Keratinocyte (primary cell): Measurements from ENCODE around the gene CCDC82. TPM values are rescaled to one million over a fixed set of nuclear protein-coding genes. Genes with fewer than 3 reads are reported as not detected.
A peak's percentile ranks its signal among the peaks of the same experiment; 100 is the strongest.

ENCODE experiments used
- DNase-seq: peaks from one replicate; pipeline ENCODE4 v3.0.0-alpha.2; 2011; ENCODE audit warnings: low read depth, missing footprints, low spot score
- FAIRE-seq: peaks from 2 replicates; lab custom pipeline; 2011; peaks lifted over from hg19 to GRCh38; lab: Jason Lieb, UNC
- H2AFZ ChIP-seq: 2 replicates; pipeline ENCODE4 v1.6.0; 2012; ENCODE audit warnings: low read length, control low read depth, inconsistent platforms; ENCODE audit not compliant: control insufficient read depth
- H3K27ac ChIP-seq: 2 replicates; pipeline ENCODE4 v1.5.1; 2011; ENCODE audit warnings: low read length; ENCODE audit not compliant: control insufficient read depth, insufficient read depth
- H3K27me3 ChIP-seq: 3 replicates; pipeline ENCODE4 v1.6.0; 2011; ENCODE audit warnings: low read length; ENCODE audit not compliant: control insufficient read depth, insufficient read depth; ENCODE audit errors: extremely low read depth
- H3K36me3 ChIP-seq, 2 experiments: 2 replicates in 1 of 2; 3 replicates in 1 of 2; pipeline ENCODE4 v1.5.1; 2011; ENCODE audit warnings: low read length in 2 of 2, mild to moderate bottlenecking in 1 of 2; ENCODE audit not compliant: control insufficient read depth in 2 of 2, insufficient read depth in 2 of 2; ENCODE audit errors: extremely low read depth in 1 of 2
- H3K4me1 ChIP-seq: 3 replicates; pipeline ENCODE4 v1.5.1; 2011; ENCODE audit warnings: low read length; ENCODE audit not compliant: control insufficient read depth, insufficient read depth; ENCODE audit errors: extremely low read depth
- H3K4me2 ChIP-seq: 3 replicates; pipeline ENCODE4 v1.6.0; 2011; ENCODE audit warnings: low read depth, low read length; ENCODE audit not compliant: control insufficient read depth, insufficient read depth; ENCODE audit errors: extremely low read depth
- H3K4me3 ChIP-seq, 3 experiments: fragments of 200-600 bp in 1 of 3; sonication (generic) in 1 of 3; 2 replicates in 2 of 3; 3 replicates in 1 of 3; pipeline ENCODE4 v1.5.1; 2011 to 2016; ENCODE audit warnings: low read length in 3 of 3, mild to moderate bottlenecking in 3 of 3, control low read depth in 2 of 3, inconsistent platforms in 1 of 3, low read depth in 1 of 3, mixed read lengths in 1 of 3, mixed run types in 1 of 3, moderate library complexity in 1 of 3; ENCODE audit not compliant: control insufficient read depth in 2 of 3, insufficient read depth in 2 of 3; ENCODE audit errors: extremely low read depth in 1 of 3
- H3K79me2 ChIP-seq: 2 replicates; pipeline ENCODE4 v1.6.0; 2012; ENCODE audit warnings: low read length; ENCODE audit not compliant: control insufficient read depth, insufficient read depth
- H3K9ac ChIP-seq: 3 replicates; pipeline ENCODE4 v1.6.0; 2011; ENCODE audit warnings: low read length; ENCODE audit not compliant: control insufficient read depth, insufficient read depth; ENCODE audit errors: extremely low read depth
- H3K9me1 ChIP-seq: 3 replicates; pipeline ENCODE4 v1.6.0; 2011; ENCODE audit warnings: low read length; ENCODE audit not compliant: control insufficient read depth, insufficient read depth; ENCODE audit errors: extremely low read depth
- H3K9me3 ChIP-seq: 2 replicates; pipeline ENCODE4 v1.5.1; 2012; ENCODE audit warnings: low read depth, low read length; ENCODE audit not compliant: control insufficient read depth
- H4K20me1 ChIP-seq: 3 replicates; pipeline ENCODE4 v1.6.0; 2011; ENCODE audit warnings: low read length; ENCODE audit not compliant: control insufficient read depth, insufficient read depth; ENCODE audit errors: extremely low read depth
- CTCF ChIP-seq, 3 experiments: IDR thresholded peaks in 1 of 3; conservative IDR thresholded peaks in 1 of 3; optimal IDR thresholded peaks in 1 of 3; 2 replicates in 2 of 3; 3 replicates in 1 of 3; pipeline versions ENCODE3 to v1.5.1; 2011; ENCODE audit warnings: low read length in 3 of 3, mild to moderate bottlenecking in 3 of 3, moderate library complexity in 2 of 3, control low read depth in 1 of 3, inconsistent platforms in 1 of 3; ENCODE audit not compliant: insufficient read depth in 2 of 3; ENCODE audit errors: extremely low read depth in 1 of 3
- EZH2 ChIP-seq: IDR thresholded peaks from one replicate; pipeline ENCODE4 v1.6.1; 2012; ENCODE audit warnings: inconsistent platforms, mild to moderate bottlenecking, low read length, moderate library complexity
- dilution Hi-C: fragments of 300-500 bp; cut with MboI; formaldehyde crosslinking; loops from one replicate; pipeline ENCODE4 v1.7.0; 2020; ENCODE audit warnings: low sequenced_read_pairs; ENCODE audit not compliant: extremely low pct_ligation_motif_present
- polyA plus RNA-seq, 5 experiments: library from polyadenylated mRNA; depleted of rRNA in 3 of 5; stranded (reverse) in 3 of 5; stranded (forward) in 1 of 5; unstranded in 1 of 5; fragments of >200 nt; gene quantifications; 1 replicate in 1 of 5; 2 replicates in 3 of 5; 3 replicates in 1 of 5; pipeline versions ENCODE4 v1.2.1 to v1.2.3, GENCODE V29; 2011 to 2012; ENCODE audit warnings: missing spikeins in 2 of 5, low read depth in 1 of 5, low replicate concordance in 1 of 5

CCDC82 gene
- polyA plus RNA-seq, 1 donor (not counting 4 experiments of a cell fraction or from before 2014, with no cell fraction given): 19.3 TPM

GRCh38 chr11:96315476-96315875, 74.2 kb downstream of the CCDC82 start:
- DNase-seq: no peak
- Histone ChIP-seq H2AFZ (no peak overlapping the region), H3K4me1 (peaks cover 71% of the 10 kb centered on the region)

GRCh38 chr11:96314326-96315020, 75.2 kb downstream of the CCDC82 start:
- peak; percentile 21 for DNase-seq
- H4K20me1 ChIP-seq: no peaks in the 10 kb centered on the region
- peaks cover 79% of the 10 kb centered on the region for H3K4me1 ChIP-seq
- no peaks in the 10 kb centered on the region for H3K9me1 ChIP-seq
- H3K27ac ChIP-seq: peak overlapping the region; percentile 85
- H3K79me2 ChIP-seq: peaks cover 11% of the 10 kb centered on the region
- no peaks in the 10 kb centered on the region for H3K27me3 ChIP-seq
- no peaks in the 10 kb centered on the region for H3K36me3 ChIP-seq
- no peak overlapping the region for H2AFZ ChIP-seq
- no peaks in the 10 kb centered on the region for H3K9me3 ChIP-seq
- dilution Hi-C loops: no loop called here
- H3K9ac ChIP-seq: peak overlapping the region; percentile 63
- H3K4me2 ChIP-seq: peak overlapping the region; percentile 83
- no peak for TF ChIP-seq EZH2
- TF ChIP-seq CTCF (optimal IDR thresholded peaks at IDR 0.05 in 1 of 3, IDR thresholded peaks at IDR 0.05 in 1 of 3, conservative IDR thresholded peaks at IDR 0.05 in 1 of 3; ENCODE audit: extremely low read depth in 1 of 3, insufficient read depth in 2 of 3, low read length in 3 of 3): no peak
- FAIRE-seq: peak; percentile 80
- no peak overlapping the region for H3K4me3 ChIP-seq

More at GRCh38 chr11:96315476-96315875, 74.2 kb downstream of the CCDC82 start:
- no peak overlapping the region for H3K4me3 ChIP-seq
- H3K9me1 ChIP-seq: no peaks in the 10 kb centered on the region
- H4K20me1 ChIP-seq: no peaks in the 10 kb centered on the region
- no peak overlapping the region for H3K27ac ChIP-seq
- H3K4me2 ChIP-seq: no peak overlapping the region
- FAIRE-seq: no peak
- no peak overlapping the region for H3K9ac ChIP-seq
- no peaks in the 10 kb centered on the region for H3K36me3 ChIP-seq
- H3K9me3 ChIP-seq: no peaks in the 10 kb centered on the region
- H3K79me2 ChIP-seq: peaks cover 11% of the 10 kb centered on the region
- H3K27me3 ChIP-seq: no peaks in the 10 kb centered on the region
- dilution Hi-C loops: no loop called here
- TF ChIP-seq EZH2: no peak
- no peak for TF ChIP-seq CTCF (optimal IDR thresholded peaks at IDR 0.05 in 1 of 3, IDR thresholded peaks at IDR 0.05 in 1 of 3, conservative IDR thresholded peaks at IDR 0.05 in 1 of 3; ENCODE audit: extremely low read depth in 1 of 3, insufficient read depth in 2 of 3, low read length in 3 of 3)
